Activated effector memory CD4-positive, alpha-beta T cell treated with anti-CD3 and anti-CD28 coated beads, Interleukin-2, amount 50 U/mL, for 16 hours (primary cell): Measurements from ENCODE around the gene CACNA1S.

Source experiments
- DNase-seq: peaks from one replicate; pipeline ENCODE4 v3.0.0-alpha.2; 2020

The CACNA1S gene

DNA sequence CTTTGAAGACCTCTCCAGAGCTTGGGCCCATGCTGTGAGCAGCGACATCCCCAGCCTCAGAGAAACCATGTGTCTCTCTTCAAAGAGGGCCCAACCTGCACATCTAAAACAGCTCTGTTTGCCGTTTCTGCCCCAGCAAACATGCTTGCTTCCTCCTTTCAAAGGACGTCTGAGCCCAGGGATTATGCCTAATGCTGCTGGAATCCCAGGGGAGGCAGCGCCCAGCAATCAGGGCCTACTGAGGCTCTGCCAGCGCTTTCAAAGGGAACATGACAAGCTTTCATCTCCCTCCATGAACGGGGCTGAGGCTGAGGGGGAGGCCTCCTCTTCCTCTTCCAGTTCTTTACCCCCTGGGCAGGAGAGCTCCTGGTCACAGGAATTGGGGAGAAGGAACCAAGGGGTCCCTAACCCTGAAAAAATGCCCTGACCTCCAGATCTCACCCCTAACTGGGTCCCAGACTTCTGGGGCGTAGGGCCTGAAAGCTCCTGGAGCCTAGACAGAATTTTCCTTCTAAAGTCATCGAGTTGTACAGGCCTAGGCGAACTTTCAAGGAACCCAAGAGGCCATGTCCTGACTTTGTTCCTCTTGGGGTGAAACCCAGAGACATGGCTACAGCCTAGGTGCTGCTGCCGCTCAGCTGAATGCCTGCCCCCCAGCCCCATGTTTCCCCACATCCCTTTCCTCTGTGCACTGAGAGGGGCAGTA is 28.2 kb upstream of the CACNA1S start:
- DNase-seq = no peak

DNA sequence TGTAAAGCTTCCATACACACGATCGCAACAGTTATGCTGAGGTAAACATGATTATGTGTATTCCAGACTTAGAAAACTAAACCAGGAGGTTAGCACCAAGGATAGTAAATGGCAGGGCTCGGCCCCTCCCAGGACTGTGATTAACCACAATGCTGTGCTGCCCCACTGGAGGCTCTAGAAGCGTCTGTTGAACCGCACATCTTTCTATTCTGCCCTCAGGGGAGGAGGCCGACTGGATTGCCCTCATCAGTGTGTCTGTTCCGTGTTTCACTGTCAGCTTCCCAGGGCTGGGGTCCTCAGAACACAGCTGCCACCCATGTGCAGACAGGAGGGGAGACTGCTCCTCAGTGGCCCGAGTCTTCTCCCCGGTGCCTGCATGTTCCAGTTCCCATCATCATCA is 27.5 kb upstream of the CACNA1S start:
- DNase-seq = no peak

DNA sequence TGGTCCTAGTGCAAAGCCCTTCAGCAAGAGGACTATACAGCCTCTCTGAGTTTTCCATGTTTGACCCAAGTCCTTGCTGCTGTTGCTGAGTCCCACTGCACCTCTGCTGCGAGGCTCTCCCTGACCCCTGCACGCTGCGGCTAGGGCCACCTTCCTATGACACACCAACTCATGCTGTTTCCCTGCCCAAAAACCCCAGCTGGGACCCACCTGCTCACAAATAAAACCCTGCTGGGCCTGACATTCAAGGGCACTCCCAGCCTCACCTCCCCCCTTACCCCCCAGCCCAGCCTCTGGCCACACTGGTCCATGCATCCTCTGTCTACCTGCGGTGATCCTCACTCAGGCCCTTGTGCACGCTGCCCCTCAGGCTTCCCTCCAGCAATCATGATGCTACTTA is 27.1 kb upstream of the CACNA1S start:
- DNase-seq = no peak

DNA sequence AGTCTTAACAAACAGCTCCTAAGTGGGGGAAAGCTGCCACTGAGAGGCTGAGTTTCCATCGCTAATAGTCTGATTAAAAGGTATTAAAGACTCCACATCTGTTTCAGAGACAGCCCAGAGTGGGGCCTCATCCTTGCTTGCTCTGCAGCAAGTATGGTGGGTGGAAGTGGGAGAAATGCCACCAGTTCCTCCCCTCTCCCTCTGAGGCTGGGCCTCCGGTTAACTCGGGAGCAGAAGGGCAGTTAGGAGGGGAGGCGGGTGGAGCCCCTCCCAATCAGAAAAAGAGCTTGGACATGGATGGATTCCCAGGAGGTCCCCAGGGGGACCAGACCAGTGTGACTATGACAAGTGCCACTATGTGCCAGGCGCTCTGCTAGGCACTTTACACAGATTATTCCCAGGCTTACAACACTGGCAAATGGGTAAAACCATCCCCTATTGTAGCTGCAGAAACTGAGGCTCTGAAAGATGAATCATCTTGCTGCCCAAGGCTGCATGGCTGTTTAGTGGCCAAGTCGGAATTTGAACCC is 26.1 kb upstream of the CACNA1S start:
- no peak for DNase-seq

DNA sequence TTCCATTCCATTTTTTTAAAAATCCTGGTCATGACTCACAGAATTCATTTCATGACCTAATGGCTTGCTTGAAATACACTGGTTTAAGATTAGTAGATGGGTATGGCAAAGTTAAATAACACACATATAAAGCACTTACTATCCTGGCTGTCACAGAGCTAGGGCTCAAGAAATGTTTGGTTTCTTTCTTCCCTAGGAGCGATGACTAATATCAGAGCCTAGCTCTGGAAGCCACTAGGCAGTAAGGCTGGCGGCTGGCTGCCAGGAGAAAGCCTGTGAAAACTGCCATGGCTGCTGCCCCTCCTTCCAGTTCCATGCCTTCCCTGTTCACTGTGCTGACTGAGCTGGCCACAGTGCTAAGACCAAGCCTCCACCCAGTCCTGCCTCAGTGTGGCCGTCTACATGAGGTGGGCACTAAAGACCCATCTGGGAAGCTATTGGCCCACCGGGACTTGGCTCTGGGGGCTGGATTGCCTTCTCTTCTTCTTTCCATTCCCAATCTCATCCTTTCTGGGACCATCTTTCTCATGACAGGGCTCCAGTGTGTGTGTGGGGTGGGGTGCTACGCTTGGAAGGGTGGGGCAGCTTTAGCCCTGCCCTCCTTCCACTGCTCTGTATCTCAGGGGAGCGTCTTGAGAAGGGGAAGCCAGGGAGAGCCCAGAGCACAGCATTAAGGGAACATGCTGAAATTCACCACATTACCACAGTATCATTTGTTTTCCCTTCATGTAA is 25.5 kb upstream of the CACNA1S start:
- DNase-seq = no peak

- DNase-seq = no peak
Observed at GRCh38 chr1:201137024-201137392, 24.8 kb upstream of the CACNA1S start.

DNA sequence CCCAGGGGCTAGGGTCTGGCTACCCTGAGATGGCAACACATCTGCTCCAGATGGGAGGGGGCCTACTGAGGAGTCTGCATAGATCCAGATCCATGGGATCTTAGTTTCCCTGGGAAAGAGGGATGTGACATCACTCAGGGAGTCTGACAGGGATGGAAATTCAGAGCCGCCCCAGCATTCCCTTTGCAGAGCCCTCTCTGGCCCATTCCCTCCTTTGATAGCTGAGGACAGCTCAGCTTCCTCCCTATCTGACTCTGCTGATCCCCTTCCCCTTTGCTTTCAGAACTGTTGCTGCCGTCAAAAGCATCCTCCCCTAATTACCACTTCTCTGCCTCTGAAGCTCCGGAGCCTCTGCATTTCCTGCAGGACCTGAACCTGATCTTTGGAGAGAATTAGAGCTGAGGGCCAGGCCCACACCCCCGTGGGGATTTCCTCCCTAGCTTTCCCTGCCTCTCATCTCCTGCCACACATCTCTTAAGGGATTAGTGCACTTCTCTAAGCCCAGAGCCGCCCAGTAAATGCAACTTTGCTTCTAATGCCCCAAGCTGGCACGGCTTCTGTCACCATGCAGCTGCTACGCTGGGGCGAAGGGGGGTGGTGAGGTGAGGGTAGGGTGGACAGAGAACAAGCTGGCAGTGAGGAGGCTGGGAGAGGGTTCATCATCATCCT is 24.3 kb upstream of the CACNA1S start:
- no peak for DNase-seq

DNA sequence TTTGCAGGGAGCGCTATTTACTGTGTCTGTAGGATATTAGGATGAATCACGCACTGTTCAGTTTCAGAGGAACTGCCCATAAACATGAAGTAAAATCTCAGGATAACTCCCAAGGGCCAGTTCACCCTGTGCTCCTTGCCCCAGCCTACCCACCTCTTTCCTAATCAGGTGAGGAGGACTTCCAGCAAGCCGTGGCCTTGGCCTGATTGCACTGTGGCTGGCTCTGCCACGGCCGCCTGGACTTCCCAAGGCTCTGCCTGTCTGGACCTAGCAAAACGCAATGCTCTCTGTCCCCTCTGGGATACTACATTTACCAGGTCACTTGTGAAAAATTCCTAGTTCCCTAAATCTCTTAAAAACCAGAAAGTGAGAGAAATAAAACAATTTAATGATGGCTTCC is 22.2 kb upstream of the CACNA1S start:
- no peak for DNase-seq

GRCh38 chr1:201131398-201131797 is 19.2 kb upstream of the CACNA1S start:
- no peak for DNase-seq

DNA sequence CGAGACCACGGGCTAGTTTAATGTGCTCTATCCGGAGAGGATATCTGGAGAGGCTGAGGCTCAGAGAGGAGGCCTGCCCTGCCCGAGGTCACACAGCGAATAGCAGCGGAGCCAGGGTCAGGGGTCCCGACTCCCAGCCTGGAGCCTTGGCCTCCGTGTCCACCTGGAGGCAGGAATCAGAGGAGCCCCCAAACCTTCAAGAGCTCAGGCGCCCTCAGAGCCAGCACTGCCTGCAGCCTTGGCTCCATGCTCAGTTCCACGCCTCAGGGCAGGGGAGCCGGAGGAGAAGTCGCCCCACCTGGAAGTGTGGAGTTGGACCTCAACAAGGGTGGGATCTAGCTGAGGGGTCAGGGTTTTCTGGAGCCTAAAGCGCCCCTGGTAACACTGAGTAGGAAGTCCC is 16.7 kb upstream of the CACNA1S start:
- no peak for DNase-seq

DNA sequence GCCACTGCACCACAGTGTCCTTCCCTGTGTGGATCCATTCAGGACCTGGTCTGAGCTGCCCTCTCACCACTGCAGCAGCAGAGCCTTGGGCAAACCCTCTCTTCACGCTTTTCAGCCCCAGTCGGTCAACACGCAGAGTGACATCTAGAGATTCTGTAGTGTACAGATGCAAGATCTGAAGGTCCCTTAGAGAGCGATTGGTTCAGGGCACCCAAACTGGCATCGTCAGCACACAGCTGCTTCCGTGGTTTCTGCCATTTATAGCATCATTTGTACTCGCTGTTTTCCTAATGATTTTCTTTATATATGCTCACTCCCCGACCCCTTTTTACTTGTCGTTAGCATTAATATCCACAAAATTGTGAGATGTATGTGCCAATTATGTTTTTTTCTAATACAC is 16.2 kb upstream of the CACNA1S start:
- no peak for DNase-seq

DNA sequence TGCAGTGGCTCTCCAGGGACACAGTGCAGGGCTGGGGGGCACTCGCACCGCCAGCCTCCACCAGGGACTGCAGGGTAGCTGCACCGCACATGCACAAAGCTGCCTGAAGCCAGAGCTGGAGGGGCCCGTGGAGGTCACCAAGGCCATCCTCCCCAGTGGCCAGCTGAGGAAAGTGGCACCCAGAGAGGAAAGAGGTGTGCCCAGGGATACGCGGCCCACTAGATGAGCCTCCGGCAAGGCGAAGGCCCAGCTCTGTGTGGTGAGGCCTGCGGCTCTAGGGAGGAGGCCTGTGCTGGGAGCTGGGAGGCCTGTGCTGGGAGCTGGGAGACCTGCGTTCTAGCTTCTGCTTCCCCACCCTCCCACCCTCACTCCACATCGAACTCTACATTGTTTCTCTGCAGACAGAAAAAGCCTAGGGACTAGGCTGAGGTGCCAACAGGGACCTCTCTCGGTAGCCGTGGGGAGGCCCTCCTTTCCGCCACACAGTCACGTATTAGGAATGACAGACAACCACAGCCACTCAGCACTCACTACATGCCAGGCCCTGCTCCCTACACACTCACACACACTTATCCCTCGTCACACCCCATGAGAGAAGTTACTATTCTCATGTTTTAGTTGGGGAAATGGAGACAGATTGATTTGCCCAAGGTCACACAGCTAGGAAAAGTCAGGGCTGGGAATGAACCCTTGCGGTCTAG is 15.7 kb upstream of the CACNA1S start:
- DNase-seq = no peak

DNA sequence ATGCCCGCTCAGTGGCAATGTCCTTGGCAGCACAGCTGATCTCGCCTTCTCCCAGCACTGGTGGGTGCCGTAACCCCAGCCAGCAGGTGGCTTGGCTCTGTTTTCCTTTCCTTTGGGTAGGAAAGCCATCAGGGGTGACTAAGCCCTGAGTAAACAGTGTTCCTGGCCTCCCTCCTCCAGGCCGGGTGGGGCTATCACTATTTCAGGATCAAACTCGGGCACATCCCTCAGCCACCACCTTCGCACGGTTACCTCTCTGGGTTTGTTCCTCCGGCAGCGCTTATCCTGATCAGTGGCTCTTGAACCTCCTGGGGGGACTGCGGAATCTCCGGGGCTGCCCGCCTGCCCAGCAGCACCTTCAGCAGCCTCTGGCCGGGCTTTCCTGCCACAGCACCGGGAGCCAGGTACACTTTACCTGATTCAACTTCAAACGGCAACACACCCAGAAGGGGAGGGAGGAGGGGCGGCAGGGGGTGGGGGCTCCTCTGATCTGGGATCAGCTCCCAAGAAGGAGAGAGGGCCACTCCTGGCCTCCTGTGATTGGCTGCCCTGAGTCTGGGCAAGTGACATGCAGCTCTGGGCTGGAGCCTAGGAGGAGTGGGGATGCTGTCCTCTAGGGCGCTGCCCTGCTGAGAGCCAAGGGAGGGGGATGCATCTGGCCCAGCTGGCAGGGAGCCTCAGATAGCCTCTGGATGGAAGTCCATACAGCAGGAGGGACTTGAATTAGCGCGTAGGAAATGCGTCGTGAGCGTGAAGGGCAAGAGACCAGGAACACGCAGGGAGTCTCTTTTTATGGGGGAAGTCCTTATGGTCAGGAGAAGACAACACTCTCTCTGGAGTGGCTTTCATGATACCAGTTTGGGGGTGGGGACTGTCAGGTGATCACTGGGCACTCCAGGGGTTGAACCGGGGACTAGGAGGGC is 14.9 kb upstream of the CACNA1S start, which contains the start of gene ASCL5:
ASCL5 (minus strand) TSS at position 353 of the 923 bp plus-strand sequence. CDS start 11,812 bp downstream, outside the sequence.
- no peak for DNase-seq

- no peak for DNase-seq
Observed at GRCh38 chr1:201126463-201126831, 14.2 kb upstream of the CACNA1S start.

DNA sequence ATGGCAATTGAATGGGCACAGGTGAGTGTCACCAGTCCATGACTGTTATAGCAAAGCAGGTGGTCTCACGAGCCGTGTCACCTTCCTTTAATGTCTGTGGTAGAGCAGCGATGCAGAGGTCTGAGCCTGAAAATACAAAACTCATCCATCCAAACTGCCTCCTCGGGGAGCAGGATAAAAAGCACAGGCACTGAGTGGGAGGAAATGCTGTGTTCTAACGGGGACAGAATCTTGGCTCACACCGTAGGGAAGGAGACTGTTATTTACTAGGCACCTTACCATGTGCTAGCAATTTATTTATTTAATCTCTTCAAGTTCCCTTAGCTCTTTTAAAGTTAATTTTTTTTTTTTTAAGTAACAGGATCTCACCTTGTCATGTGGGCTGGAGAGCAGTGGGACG is 13.6 kb upstream of the CACNA1S start:
- DNase-seq = no peak

DNA sequence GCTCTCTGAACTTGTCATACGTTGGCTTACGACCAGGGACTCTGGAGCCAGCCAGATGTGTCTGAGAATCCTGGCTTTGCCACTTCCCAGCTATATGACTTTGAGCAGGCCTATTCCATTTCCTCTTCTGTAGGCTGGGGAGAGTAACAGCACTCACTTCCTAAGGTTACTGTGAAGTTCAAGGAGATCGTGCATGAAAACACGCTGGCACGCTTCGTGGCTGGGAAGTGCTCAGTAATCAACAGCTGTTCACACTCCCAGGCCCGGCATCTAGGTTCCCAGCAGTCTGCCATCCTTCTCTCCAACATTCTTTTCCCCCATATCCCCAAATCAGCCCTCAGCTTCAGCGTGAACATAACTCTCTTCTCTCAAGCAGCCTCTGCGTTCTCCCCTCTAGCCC is 12.8 kb upstream of the CACNA1S start:
- DNase-seq = no peak

- no peak for DNase-seq
Observed at GRCh38 chr1:201123866-201124265, 11.6 kb upstream of the CACNA1S start.

GRCh38 chr1:201122321-201122957 is 10.2 kb upstream of the CACNA1S start:
- no peak for DNase-seq

GRCh38 chr1:201119206-201120197 is 7.3 kb upstream of the CACNA1S start:
- peak; percentile 80 for DNase-seq

GRCh38 chr1:201116091-201116490 is 3.9 kb upstream of the CACNA1S start:
- DNase-seq = no peak
